ENCODE measurements around the gene RBM6. TPM values are rescaled to one million over a fixed set of nuclear protein-coding genes. Genes with fewer than 3 reads are reported as not detected.

RBM6 gene
- total RNA-seq, 1 experiment from 2014 or later, result 118 TPM

DNA sequence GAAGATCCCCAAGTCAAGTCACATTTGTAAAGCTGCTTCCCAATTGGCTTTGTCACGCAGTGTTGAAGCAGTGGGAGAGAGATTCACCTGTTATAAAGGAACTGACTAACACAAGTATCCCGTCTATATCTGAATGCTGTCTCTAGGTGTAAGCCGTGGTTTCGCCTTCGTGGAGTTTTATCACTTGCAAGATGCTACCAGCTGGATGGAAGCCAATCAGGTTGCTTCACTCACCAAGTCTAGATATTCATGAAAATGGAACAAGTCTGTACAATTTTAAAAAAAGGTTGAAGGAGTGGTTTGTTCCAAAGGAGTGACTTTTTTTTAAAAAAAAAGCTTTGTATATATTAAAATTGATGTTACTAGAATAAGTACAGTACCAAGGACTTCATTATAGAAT lies 160.4 kb downstream of the RBM6 start:
- TF ChIP-seq, protein P1, sequence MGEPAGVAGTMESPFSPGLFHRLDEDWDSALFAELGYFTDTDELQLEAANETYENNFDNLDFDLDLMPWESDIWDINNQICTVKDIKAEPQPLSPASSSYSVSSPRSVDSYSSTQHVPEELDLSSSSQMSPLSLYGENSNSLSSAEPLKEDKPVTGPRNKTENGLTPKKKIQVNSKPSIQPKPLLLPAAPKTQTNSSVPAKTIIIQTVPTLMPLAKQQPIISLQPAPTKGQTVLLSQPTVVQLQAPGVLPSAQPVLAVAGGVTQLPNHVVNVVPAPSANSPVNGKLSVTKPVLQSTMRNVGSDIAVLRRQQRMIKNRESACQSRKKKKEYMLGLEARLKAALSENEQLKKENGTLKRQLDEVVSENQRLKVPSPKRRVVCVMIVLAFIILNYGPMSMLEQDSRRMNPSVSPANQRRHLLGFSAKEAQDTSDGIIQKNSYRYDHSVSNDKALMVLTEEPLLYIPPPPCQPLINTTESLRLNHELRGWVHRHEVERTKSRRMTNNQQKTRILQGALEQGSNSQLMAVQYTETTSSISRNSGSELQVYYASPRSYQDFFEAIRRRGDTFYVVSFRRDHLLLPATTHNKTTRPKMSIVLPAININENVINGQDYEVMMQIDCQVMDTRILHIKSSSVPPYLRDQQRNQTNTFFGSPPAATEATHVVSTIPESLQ (CRISPR knock-in tag; IDR thresholded peaks at IDR 0.05), result no peak
- no peak for TF ChIP-seq FOXJ3 (CRISPR knock-in tag; IDR thresholded peaks at IDR 0.05; ENCODE audit: borderline replicate concordance)
- no peak for TF ChIP-seq CBFB (CRISPR knock-in tag; IDR thresholded peaks at IDR 0.05; ENCODE audit: low read depth)
- TF ChIP-seq, protein P2, sequence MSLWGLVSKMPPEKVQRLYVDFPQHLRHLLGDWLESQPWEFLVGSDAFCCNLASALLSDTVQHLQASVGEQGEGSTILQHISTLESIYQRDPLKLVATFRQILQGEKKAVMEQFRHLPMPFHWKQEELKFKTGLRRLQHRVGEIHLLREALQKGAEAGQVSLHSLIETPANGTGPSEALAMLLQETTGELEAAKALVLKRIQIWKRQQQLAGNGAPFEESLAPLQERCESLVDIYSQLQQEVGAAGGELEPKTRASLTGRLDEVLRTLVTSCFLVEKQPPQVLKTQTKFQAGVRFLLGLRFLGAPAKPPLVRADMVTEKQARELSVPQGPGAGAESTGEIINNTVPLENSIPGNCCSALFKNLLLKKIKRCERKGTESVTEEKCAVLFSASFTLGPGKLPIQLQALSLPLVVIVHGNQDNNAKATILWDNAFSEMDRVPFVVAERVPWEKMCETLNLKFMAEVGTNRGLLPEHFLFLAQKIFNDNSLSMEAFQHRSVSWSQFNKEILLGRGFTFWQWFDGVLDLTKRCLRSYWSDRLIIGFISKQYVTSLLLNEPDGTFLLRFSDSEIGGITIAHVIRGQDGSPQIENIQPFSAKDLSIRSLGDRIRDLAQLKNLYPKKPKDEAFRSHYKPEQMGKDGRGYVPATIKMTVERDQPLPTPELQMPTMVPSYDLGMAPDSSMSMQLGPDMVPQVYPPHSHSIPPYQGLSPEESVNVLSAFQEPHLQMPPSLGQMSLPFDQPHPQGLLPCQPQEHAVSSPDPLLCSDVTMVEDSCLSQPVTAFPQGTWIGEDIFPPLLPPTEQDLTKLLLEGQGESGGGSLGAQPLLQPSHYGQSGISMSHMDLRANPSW (CRISPR knock-in tag; conservative IDR thresholded peaks at IDR 0.05; ENCODE audit: low read depth), result no peak
- TF ChIP-seq KAT7 (CRISPR knock-in tag; IDR thresholded peaks at IDR 0.05; ENCODE audit: borderline replicate concordance), result no peak
- TF ChIP-seq SOX15 (CRISPR knock-in tag; IDR thresholded peaks at IDR 0.05), result no peak
- TF ChIP-seq, protein P3, sequence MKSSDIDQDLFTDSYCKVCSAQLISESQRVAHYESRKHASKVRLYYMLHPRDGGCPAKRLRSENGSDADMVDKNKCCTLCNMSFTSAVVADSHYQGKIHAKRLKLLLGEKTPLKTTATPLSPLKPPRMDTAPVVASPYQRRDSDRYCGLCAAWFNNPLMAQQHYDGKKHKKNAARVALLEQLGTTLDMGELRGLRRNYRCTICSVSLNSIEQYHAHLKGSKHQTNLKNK (CRISPR knock-in tag; IDR thresholded peaks at IDR 0.05), result no peak
- TF ChIP-seq CREB1 (CRISPR knock-in tag; IDR thresholded peaks at IDR 0.05), result no peak
- TF ChIP-seq ZNF396 (CRISPR knock-in tag; IDR thresholded peaks at IDR 0.05; ENCODE audit: borderline replicate concordance), result no peak
- no peak for TF ChIP-seq TEAD4 (CRISPR knock-in tag; IDR thresholded peaks at IDR 0.05)
- no peak for TF ChIP-seq ZNF416 (CRISPR knock-in tag; IDR thresholded peaks at IDR 0.05)
- TF ChIP-seq, protein P4, sequence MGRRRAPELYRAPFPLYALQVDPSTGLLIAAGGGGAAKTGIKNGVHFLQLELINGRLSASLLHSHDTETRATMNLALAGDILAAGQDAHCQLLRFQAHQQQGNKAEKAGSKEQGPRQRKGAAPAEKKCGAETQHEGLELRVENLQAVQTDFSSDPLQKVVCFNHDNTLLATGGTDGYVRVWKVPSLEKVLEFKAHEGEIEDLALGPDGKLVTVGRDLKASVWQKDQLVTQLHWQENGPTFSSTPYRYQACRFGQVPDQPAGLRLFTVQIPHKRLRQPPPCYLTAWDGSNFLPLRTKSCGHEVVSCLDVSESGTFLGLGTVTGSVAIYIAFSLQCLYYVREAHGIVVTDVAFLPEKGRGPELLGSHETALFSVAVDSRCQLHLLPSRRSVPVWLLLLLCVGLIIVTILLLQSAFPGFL (CRISPR knock-in tag; IDR thresholded peaks at IDR 0.05; ENCODE audit: borderline replicate concordance), result no peak
- TF ChIP-seq, protein P5, sequence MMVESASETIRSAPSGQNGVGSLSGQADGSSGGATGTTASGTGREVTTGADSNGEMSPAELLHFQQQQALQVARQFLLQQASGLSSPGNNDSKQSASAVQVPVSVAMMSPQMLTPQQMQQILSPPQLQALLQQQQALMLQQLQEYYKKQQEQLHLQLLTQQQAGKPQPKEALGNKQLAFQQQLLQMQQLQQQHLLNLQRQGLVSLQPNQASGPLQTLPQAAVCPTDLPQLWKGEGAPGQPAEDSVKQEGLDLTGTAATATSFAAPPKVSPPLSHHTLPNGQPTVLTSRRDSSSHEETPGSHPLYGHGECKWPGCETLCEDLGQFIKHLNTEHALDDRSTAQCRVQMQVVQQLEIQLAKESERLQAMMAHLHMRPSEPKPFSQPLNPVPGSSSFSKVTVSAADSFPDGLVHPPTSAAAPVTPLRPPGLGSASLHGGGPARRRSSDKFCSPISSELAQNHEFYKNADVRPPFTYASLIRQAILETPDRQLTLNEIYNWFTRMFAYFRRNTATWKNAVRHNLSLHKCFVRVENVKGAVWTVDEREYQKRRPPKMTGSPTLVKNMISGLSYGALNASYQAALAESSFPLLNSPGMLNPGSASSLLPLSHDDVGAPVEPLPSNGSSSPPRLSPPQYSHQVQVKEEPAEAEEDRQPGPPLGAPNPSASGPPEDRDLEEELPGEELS (CRISPR knock-in tag; IDR thresholded peaks at IDR 0.05), result no peak
- no peaks in the 10 kb centered on the region for H3K9me3 Mint-ChIP-seq
- H3K4me1 Mint-ChIP-seq, result no peaks in the 10 kb centered on the region
- H3K36me3 Mint-ChIP-seq, result peaks cover 89% of the 10 kb centered on the region
- DNase-seq (ENCODE audit: low spot score) (no peak), ATAC-seq (no peak)
- ChIA-PET POLR2A (no interaction called here), CTCF (no interaction called here)
- H3K27ac Mint-ChIP-seq, result no peak overlapping the region
- no peaks in the 10 kb centered on the region for H3K27me3 Mint-ChIP-seq (ENCODE audit: low read depth)
- no peak overlapping the region for H3K4me3 Mint-ChIP-seq

DNA sequence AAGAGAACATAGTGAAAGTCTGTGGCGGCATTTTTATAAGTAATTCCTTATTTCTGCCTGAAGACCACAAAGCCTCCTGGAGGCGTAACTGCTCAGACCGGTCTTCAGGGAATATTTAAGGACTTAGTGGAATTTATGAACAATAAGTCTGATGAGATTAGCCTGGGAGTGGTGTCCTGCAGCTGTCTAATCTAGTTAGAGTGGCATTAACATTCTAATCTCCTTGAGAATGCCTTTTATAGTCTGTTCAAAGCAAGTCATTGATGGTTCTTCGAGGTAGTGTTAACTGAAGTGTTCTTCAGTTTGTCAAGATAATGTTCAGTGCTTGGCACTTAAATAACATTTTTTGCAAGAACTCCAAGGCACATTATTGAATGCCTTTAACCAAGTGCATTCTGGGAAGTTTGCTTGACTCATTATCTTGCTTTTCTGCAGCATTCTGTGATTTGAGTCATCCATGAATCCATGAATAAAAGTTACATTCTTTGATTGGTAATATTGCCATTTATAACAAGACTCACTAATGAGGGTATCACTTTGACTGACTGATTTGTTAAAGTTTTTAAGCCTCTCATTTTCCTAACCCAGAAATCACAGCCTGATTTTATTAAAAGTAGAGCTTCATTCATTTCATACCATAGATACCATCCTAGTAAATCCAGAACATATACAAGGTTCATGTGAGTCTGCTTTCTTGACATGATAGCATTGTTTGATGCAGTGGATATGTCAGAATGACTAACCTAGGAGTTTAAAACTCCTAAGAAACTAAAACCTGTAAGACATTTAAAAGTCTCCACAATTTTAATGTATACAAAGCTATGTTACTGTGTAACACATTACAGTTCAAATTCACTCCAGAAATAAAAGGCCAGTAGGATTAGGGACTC lies 161.3 kb downstream of the RBM6 start:
- ChIA-PET CTCF (no interaction called here), POLR2A (no interaction called here)
- no peak overlapping the region; the same call in 1 of the 2 replicates for H3K27ac Mint-ChIP-seq
- TF ChIP-seq FOXJ3 (CRISPR knock-in tag; IDR thresholded peaks at IDR 0.05; ENCODE audit: borderline replicate concordance) (no peak), RELA (CRISPR knock-in tag; IDR thresholded peaks at IDR 0.05; ENCODE audit: borderline replicate concordance) (no peak), ZNF219 (CRISPR knock-in tag; IDR thresholded peaks at IDR 0.05; ENCODE audit: borderline replicate concordance) (no peak), GRHL2 (CRISPR knock-in tag; IDR thresholded peaks at IDR 0.05; ENCODE audit: insufficient replicate concordance, severe bottlenecking) (no peak), OVOL2 (CRISPR knock-in tag; IDR thresholded peaks at IDR 0.05; ENCODE audit: borderline replicate concordance) (no peak)
- TF ChIP-seq, protein P6, sequence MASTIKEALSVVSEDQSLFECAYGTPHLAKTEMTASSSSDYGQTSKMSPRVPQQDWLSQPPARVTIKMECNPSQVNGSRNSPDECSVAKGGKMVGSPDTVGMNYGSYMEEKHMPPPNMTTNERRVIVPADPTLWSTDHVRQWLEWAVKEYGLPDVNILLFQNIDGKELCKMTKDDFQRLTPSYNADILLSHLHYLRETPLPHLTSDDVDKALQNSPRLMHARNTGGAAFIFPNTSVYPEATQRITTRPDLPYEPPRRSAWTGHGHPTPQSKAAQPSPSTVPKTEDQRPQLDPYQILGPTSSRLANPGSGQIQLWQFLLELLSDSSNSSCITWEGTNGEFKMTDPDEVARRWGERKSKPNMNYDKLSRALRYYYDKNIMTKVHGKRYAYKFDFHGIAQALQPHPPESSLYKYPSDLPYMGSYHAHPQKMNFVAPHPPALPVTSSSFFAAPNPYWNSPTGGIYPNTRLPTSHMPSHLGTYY (CRISPR knock-in tag; IDR thresholded peaks at IDR 0.05), result no peak
- ATAC-seq, result no peak
- no peaks in the 10 kb centered on the region for H3K4me1 Mint-ChIP-seq
- peaks cover 85% of the 10 kb centered on the region for H3K36me3 Mint-ChIP-seq
- H3K4me3 Mint-ChIP-seq, result no peak overlapping the region
- DNase-seq (ENCODE audit: low spot score), result no peak
- H3K9me3 Mint-ChIP-seq, result no peaks in the 10 kb centered on the region
- H3K27me3 Mint-ChIP-seq (ENCODE audit: low read depth), result no peaks in the 10 kb centered on the region
